Measurements from ENCODE around the gene KCTD4. TPM values are rescaled to one million over a fixed set of nuclear protein-coding genes. Genes with fewer than 3 reads are reported as not detected.

Gene KCTD4
- total RNA-seq, 1 experiment from 2014 or later = not detected

GRCh38 chr13:45178349-45179162 lies 22.3 kb downstream of the KCTD4 start:
- no peak for DNase-seq (ENCODE audit: low spot score)

GRCh38 chr13:45174478-45174877 lies 26.4 kb downstream of the KCTD4 start:
- no peak for DNase-seq (ENCODE audit: low spot score)

GRCh38 chr13:45168555-45168930 lies 32.3 kb downstream of the KCTD4 start:
- DNase-seq (ENCODE audit: low spot score) = no peak

GRCh38 chr13:45167611-45168554 lies 33.0 kb downstream of the KCTD4 start:
- DNase-seq (ENCODE audit: low spot score) = peak; percentile 92

- DNase-seq (ENCODE audit: low spot score) = no peak
Observed at GRCh38 chr13:45166858-45167257, 34.0 kb downstream of the KCTD4 start.

- DNase-seq (ENCODE audit: low spot score) = peak; percentile 61
Observed at GRCh38 chr13:45162821-45163220, 38.0 kb downstream of the KCTD4 start.

GRCh38 chr13:45162194-45162593 lies 38.7 kb downstream of the KCTD4 start:
- DNase-seq (ENCODE audit: low spot score) = peak; percentile 49

- DNase-seq (ENCODE audit: low spot score) = no peak
Observed at GRCh38 chr13:45156565-45157361, 44.1 kb downstream of the KCTD4 start.

GRCh38 chr13:45149964-45150363 lies 50.9 kb downstream of the KCTD4 start:
- no peak for DNase-seq (ENCODE audit: low spot score)

- peak; percentile 75 for DNase-seq (ENCODE audit: low spot score)
Observed at GRCh38 chr13:45143346-45143751, 57.5 kb downstream of the KCTD4 start.

Other genes with a start within 250 kb of the KCTD4 start
- 2.3 and 3.7 TPM in 2 replicates for gene NUFIP1, start 211.6 kb downstream of the KCTD4 start, total RNA-seq (2014; rRNA removed; shearing (Covaris generic))
- 28.2 and 33.1 TPM in 2 replicates for gene GPALPP1, start 211.5 kb downstream of the KCTD4 start, total RNA-seq (2014; rRNA removed; shearing (Covaris generic))
- 16.8 and 18.2 TPM in 2 replicates for gene GTF2F2, start 80.5 kb downstream of the KCTD4 start, total RNA-seq (2014; rRNA removed; shearing (Covaris generic))
- 1,597 and 1,598 TPM in 2 replicates for gene TPT1, start 140.1 kb upstream of the KCTD4 start, total RNA-seq (2014; rRNA removed; shearing (Covaris generic))
- 1.1 and 4.1 TPM in 2 replicates for gene SLC25A30, start 217.3 kb upstream of the KCTD4 start, total RNA-seq (2014; rRNA removed; shearing (Covaris generic))